SK-N-SH (cell line): ENCODE results near the gene EPB41L4B. TPM values are rescaled to one million over a fixed set of nuclear protein-coding genes. Genes with fewer than 3 reads are reported as not detected.

Source experiments
- CTCF ChIA-PET: fragments of 300-600, 350-600 bp; formaldehyde crosslinking; extraction: SDS; loops from one replicate; lab custom pipeline; 2021; lab: Yijun Ruan, JAX
- POLR2A ChIA-PET: fragments of 350-600 bp; sonication (Branson Sonifier 250); formaldehyde crosslinking; extraction: SDS; loops from one replicate; lab custom pipeline; 2020; ENCODE audit warnings: antibody characterized with exemption, inconsistent platforms; lab: Yijun Ruan, JAX
- DNase-seq: peaks from one replicate; pipeline ENCODE4 v3.0.0; 2012
- H2AFZ ChIP-seq: fragments of 200-600 bp; sonication (generic); 2 replicates; pipeline ENCODE4 v1.8.1; 2016; ENCODE audit warnings: antibody characterized with exemption, mild to moderate bottlenecking, low read depth
- H3F3A ChIP-seq: fragments of 200-600 bp; sonication (generic); replicated peaks from 2 replicates; pipeline ENCODE3; 2016; ENCODE audit warnings: antibody characterized with exemption, mild to moderate bottlenecking; ENCODE audit not compliant: insufficient read depth
- H3K27ac ChIP-seq, 2 experiments: fragments of 200-500 bp in 1 of 2; fragments of 200-600 bp in 1 of 2; sonication (Bioruptor generic) in 1 of 2; sonication (generic), shearing (Covaris generic) in 1 of 2; 2 replicates each; pipeline versions ENCODE4 v1.5.1 to v1.6.1; 2014 to 2016; ENCODE audit warnings: low read depth in 2 of 2, inconsistent platforms in 1 of 2, low read length in 1 of 2, mild to moderate bottlenecking in 1 of 2, mixed read lengths in 1 of 2
- H3K27me3 ChIP-seq: fragments of 200-600 bp; sonication (generic), shearing (Covaris generic); 2 replicates; pipeline ENCODE4 v1.6.1; 2016; ENCODE audit warnings: mixed run types; ENCODE audit not compliant: insufficient read depth
- H3K36me3 ChIP-seq, 2 experiments: fragments of 200-500 bp in 1 of 2; fragments of 200-600 bp in 1 of 2; sonication (Bioruptor generic) in 1 of 2; sonication (generic) in 1 of 2; replicated peaks in 1 of 2; 2 replicates each; pipeline versions ENCODE3 to v1.5.1; 2014 to 2016; ENCODE audit warnings: low read length in 1 of 2, mild to moderate bottlenecking in 1 of 2; ENCODE audit not compliant: insufficient read depth in 2 of 2, control insufficient read depth in 1 of 2
- H3K4me1 ChIP-seq, 2 experiments: fragments of 200-500 bp in 1 of 2; fragments of 200-600 bp in 1 of 2; sonication (Bioruptor generic) in 1 of 2; sonication (generic), shearing (Covaris generic) in 1 of 2; 2 replicates each; pipeline versions ENCODE4 v1.5.1 to v1.6.1; 2014 to 2016; ENCODE audit warnings: low read depth in 1 of 2, low read length in 1 of 2, mixed run types in 1 of 2; ENCODE audit not compliant: insufficient read depth in 2 of 2, control insufficient read depth in 1 of 2
- H3K4me2 ChIP-seq: fragments of 200-600 bp; sonication (generic), shearing (Covaris generic); 2 replicates; pipeline ENCODE4 v1.6.1; 2017; ENCODE audit warnings: mixed run types
- H3K4me3 ChIP-seq, 2 experiments: fragments of 200-500 bp in 1 of 2; fragments of 200-600 bp in 1 of 2; sonication (Bioruptor generic) in 1 of 2; sonication (generic), shearing (Covaris generic) in 1 of 2; 2 replicates each; pipeline versions ENCODE4 v1.5.1 to v1.8.1; 2014 to 2016; ENCODE audit warnings: low read depth in 2 of 2, inconsistent platforms in 1 of 2, low read length in 1 of 2, mild to moderate bottlenecking in 1 of 2, mixed read lengths in 1 of 2, moderate library complexity in 1 of 2
- H3K79me2 ChIP-seq: fragments of 200-600 bp; sonication (generic); 2 replicates; pipeline ENCODE4 v1.8.1; 2017; ENCODE audit warnings: mild to moderate bottlenecking; ENCODE audit not compliant: insufficient read depth
- H3K9ac ChIP-seq: fragments of 200-600 bp; sonication (generic); 2 replicates; pipeline ENCODE4 v1.6.1; 2017; ENCODE audit warnings: mixed run types
- H3K9me2 ChIP-seq: fragments of 200-600 bp; sonication (generic); 2 replicates; pipeline ENCODE4 v1.6.1; 2017; ENCODE audit warnings: mixed run types
- H3K9me3 ChIP-seq: fragments of 200-600 bp; sonication (generic); 2 replicates; pipeline ENCODE4 v1.6.1; 2017; ENCODE audit warnings: mixed run types, mild to moderate bottlenecking, moderate library complexity
- H4K20me1 ChIP-seq: fragments of 200-600 bp; sonication (generic); 2 replicates; pipeline ENCODE4 v1.6.1; 2017; ENCODE audit warnings: mild to moderate bottlenecking, mixed run types; ENCODE audit not compliant: insufficient read depth
- FOXM1 ChIP-seq: IDR thresholded peaks from 2 replicates; pipeline ENCODE4 v1.4.0; 2012; ENCODE audit warnings: low read depth, mild to moderate bottlenecking
- GATA2 ChIP-seq: sonication (generic); formaldehyde crosslinking; IDR thresholded peaks from 2 replicates; pipeline ENCODE4 v1.5.0; 2020; ENCODE audit warnings: mild to moderate bottlenecking, missing genetic modification reagents
- JUND ChIP-seq: IDR thresholded peaks from 2 replicates; pipeline ENCODE4 v1.4.0; 2012
- MXI1 ChIP-seq: IDR thresholded peaks from 2 replicates; pipeline ENCODE4 v1.6.1; 2012; ENCODE audit warnings: mild to moderate bottlenecking, low read depth, low read length, improper control_type of control experiment
- RAD21 ChIP-seq: IDR thresholded peaks from 2 replicates; pipeline ENCODE4 v1.6.1; 2012; ENCODE audit warnings: mild to moderate bottlenecking, low read length
- RXRA ChIP-seq: IDR thresholded peaks from 2 replicates; pipeline ENCODE4 v1.4.0; 2012; ENCODE audit warnings: low read depth, mild to moderate bottlenecking, borderline replicate concordance
- TCF12 ChIP-seq: IDR thresholded peaks from 2 replicates; pipeline ENCODE4 v1.4.0; 2012
- WGBS: methylation state at CpG from one replicate; pipeline ENCODE4 v1.1.6; 2017; ENCODE audit warnings: low lambda C conversion rate; 5-methylcytosine and 5-hydroxymethylcytosine counted together
- polyA plus RNA-seq, 3 experiments: library from polyadenylated mRNA; depleted of rRNA; stranded (reverse); fragments of >200 nt; gene quantifications; 2 replicates each; pipeline ENCODE4 v1.2.3, GENCODE V29; 2012
- TF ChIP-seq, protein P1 (sequence below): IDR thresholded peaks from 2 replicates; pipeline ENCODE4 v1.6.1; 2012; ENCODE audit warnings: mild to moderate bottlenecking, low read depth, low read length, moderate library complexity
- TF ChIP-seq, protein P2 (sequence below): fragments of 150-350 bp; IDR thresholded peaks from 2 replicates; pipeline ENCODE4 v1.6.1; 2016; ENCODE audit warnings: mild to moderate bottlenecking, low read depth, low read length

EPB41L4B gene
- polyA plus RNA-seq, 1 of the 3 experiments (the other 2 are of a cell fraction) = 0.59 TPM

DNA sequence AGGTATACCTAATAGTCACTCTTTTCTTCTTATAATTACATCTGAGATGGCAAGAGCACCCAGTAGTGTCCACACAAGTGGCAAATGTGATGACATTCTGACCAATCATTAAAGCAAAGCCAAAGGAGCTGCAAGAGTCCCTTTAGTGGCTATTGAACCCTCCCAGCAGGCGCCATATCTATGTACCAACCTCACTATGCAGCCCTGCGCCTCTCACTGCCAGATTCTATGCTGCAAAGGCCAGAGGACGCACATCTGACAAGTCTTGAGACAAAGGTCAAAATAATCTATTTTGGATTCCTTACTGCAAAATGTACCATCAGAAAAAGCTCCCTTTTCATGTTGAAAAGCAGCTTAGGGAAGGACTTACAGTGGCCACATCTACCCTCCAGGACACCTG lies 47.0 kb downstream of the EPB41L4B start:
- Histone ChIP-seq H3K36me3 (no peaks in the 10 kb centered on the region), H3K4me3 (no peak overlapping the region), H3K9me3 (no peaks in the 10 kb centered on the region), H3K27me3 (no peaks in the 10 kb centered on the region), H3F3A (no peaks in the 10 kb centered on the region), H3K4me2 (no peak overlapping the region), H4K20me1 (no peaks in the 10 kb centered on the region), H3K4me1 (peaks cover 0 to 16% of the 10 kb centered on the region in 2 experiments; a peak in 2 of 4 replicates), H3K79me2 (no peaks in the 10 kb centered on the region), H3K27ac (no peak overlapping the region), H3K9me2 (no peaks in the 10 kb centered on the region), H2AFZ (no peak overlapping the region), H3K9ac (no peak overlapping the region)
- 59% methylated on average over 3 of the region's 3 CpGs for WGBS
- no peak for TF ChIP-seq MXI1
- TF ChIP-seq TCF12 = no peak
- no peak for TF ChIP-seq JUND
- ChIA-PET POLR2A (no interaction called here), CTCF (no interaction called here)
- no peak for DNase-seq

DNA sequence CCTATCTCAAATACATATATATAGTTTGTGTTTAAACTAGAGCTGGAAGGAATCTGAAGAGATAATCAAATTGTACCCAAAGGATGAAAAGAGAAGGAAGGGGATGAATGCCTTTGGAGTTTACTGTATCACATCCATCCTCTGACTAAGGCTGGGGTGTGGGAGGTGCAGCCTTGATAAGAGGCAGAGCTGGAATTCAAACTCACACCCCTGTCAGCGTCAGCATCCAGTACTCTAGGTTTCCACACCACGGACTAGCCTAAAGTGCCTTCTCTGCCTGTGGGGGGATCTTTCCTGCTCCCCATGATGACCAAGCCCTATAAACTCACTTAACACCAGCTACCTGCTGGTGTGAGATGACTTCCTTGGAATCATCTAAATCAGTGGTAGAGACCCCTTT lies 48.1 kb downstream of the EPB41L4B start:
- Histone ChIP-seq H3K79me2 (no peaks in the 10 kb centered on the region), H3K27ac (no peak overlapping the region), H4K20me1 (no peaks in the 10 kb centered on the region), H3K27me3 (no peaks in the 10 kb centered on the region), H3K9me2 (no peaks in the 10 kb centered on the region), H3K36me3 (no peaks in the 10 kb centered on the region), H3K4me1 (peaks cover 0 to 16% of the 10 kb centered on the region in 2 experiments; a peak in 2 of 4 replicates), H3K4me3 (no peak overlapping the region), H3F3A (no peaks in the 10 kb centered on the region), H2AFZ (no peak overlapping the region), H3K4me2 (no peak overlapping the region), H3K9me3 (peaks cover 3% of the 10 kb centered on the region; the same call in 1 of the 2 replicates), H3K9ac (no peak overlapping the region)
- DNase-seq = no peak
- 83% methylated on average over 1 of the region's 2 CpGs for WGBS
- CTCF ChIA-PET = interaction anchor here (1.3 kb wide), 1 partner anchor 12 kb away, joined by 3 read pairs; no protein-coding TSS in a partner anchor
- POLR2A ChIA-PET = no interaction called here
- TF ChIP-seq RAD21 = no peak

DNA sequence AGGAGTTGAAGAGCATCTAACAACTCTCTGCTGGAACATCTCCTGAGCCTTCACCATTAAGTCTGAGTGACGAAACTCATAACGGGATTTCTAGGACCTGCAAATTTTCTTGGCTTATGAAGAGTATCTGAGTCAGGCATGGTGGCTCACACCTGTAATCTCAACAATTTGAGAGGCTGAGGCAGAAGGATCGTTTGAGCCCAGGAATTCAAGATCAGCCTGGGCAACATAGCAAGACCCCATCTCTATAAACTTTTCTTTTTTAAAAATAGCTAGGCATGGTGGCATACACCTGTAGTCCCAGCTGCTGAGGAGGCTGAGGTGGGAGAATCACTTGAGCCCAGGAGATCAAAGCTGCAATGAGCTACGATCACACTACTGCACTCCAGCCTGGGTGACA lies 48.8 kb downstream of the EPB41L4B start:
- POLR2A ChIA-PET = no interaction called here
- Histone ChIP-seq H3K9ac (no peak overlapping the region), H3K27me3 (no peaks in the 10 kb centered on the region), H3K79me2 (no peaks in the 10 kb centered on the region), H4K20me1 (no peaks in the 10 kb centered on the region), H3K9me2 (no peaks in the 10 kb centered on the region), H3K4me1 (peaks cover 0 to 12% of the 10 kb centered on the region in 2 experiments; a peak in 2 of 4 replicates), H3F3A (no peaks in the 10 kb centered on the region), H2AFZ (no peak overlapping the region), H3K36me3 (no peaks in the 10 kb centered on the region), H3K4me3 (no peak overlapping the region), H3K4me2 (no peak overlapping the region), H3K27ac (no peak overlapping the region), H3K9me3 (peaks cover 4% of the 10 kb centered on the region; the same call in 1 of the 2 replicates)
- no peak for TF ChIP-seq FOXM1
- TF ChIP-seq, protein P1, sequence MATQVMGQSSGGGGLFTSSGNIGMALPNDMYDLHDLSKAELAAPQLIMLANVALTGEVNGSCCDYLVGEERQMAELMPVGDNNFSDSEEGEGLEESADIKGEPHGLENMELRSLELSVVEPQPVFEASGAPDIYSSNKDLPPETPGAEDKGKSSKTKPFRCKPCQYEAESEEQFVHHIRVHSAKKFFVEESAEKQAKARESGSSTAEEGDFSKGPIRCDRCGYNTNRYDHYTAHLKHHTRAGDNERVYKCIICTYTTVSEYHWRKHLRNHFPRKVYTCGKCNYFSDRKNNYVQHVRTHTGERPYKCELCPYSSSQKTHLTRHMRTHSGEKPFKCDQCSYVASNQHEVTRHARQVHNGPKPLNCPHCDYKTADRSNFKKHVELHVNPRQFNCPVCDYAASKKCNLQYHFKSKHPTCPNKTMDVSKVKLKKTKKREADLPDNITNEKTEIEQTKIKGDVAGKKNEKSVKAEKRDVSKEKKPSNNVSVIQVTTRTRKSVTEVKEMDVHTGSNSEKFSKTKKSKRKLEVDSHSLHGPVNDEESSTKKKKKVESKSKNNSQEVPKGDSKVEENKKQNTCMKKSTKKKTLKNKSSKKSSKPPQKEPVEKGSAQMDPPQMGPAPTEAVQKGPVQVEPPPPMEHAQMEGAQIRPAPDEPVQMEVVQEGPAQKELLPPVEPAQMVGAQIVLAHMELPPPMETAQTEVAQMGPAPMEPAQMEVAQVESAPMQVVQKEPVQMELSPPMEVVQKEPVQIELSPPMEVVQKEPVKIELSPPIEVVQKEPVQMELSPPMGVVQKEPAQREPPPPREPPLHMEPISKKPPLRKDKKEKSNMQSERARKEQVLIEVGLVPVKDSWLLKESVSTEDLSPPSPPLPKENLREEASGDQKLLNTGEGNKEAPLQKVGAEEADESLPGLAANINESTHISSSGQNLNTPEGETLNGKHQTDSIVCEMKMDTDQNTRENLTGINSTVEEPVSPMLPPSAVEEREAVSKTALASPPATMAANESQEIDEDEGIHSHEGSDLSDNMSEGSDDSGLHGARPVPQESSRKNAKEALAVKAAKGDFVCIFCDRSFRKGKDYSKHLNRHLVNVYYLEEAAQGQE = no peak
- no peak for TF ChIP-seq RXRA
- TF ChIP-seq RAD21 = no peak
- TF ChIP-seq, protein P2, sequence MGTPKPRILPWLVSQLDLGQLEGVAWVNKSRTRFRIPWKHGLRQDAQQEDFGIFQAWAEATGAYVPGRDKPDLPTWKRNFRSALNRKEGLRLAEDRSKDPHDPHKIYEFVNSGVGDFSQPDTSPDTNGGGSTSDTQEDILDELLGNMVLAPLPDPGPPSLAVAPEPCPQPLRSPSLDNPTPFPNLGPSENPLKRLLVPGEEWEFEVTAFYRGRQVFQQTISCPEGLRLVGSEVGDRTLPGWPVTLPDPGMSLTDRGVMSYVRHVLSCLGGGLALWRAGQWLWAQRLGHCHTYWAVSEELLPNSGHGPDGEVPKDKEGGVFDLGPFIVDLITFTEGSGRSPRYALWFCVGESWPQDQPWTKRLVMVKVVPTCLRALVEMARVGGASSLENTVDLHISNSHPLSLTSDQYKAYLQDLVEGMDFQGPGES = no peak
- TF ChIP-seq GATA2 = no peak
- DNase-seq = no peak
- CTCF ChIA-PET = interaction anchor here (1.3 kb wide), 1 partner anchor 13 kb away, joined by 3 read pairs; no protein-coding TSS in a partner anchor
- 91% methylated on average over 4 of the region's 4 CpGs for WGBS
